ENCODE data around the gene F13B.
"Not testable (repeated sequence)": the region's sequence is repeated elsewhere in the genome, so short reads cannot be mapped to it uniquely, and the experiment has no call there.

The F13B gene

DNA sequence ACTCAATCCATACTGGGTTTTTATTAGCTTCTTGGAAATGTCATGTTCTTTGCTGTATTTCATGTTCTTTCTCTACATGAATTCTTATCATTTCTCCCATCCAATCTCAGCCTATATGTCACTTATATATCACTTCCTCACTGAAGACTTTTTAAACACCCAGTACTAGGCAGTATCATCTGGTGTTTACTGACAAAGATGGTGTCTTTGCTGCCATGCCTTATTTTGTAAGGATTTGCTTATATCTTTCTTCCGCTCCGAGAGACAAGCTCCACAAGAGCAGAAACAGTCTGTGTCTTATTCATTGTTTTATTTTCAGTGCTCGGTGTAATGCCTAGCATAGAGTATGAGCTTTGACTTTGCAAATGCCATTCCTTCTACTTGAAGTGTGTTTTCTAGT, 30.2 kb downstream of the F13B start:
- Histone ChIP-seq H3K4me3 (ENCODE audit: low read depth, low read length) (no peak overlapping the region), H3K4me1 (no peaks in the 10 kb centered on the region), H3K27me3 (no peaks in the 10 kb centered on the region), H3K36me3 (no peaks in the 10 kb centered on the region), H3K9me3 (no peaks in the 10 kb centered on the region)
- no peak for DNase-seq
- TF ChIP-seq, protein P1, sequence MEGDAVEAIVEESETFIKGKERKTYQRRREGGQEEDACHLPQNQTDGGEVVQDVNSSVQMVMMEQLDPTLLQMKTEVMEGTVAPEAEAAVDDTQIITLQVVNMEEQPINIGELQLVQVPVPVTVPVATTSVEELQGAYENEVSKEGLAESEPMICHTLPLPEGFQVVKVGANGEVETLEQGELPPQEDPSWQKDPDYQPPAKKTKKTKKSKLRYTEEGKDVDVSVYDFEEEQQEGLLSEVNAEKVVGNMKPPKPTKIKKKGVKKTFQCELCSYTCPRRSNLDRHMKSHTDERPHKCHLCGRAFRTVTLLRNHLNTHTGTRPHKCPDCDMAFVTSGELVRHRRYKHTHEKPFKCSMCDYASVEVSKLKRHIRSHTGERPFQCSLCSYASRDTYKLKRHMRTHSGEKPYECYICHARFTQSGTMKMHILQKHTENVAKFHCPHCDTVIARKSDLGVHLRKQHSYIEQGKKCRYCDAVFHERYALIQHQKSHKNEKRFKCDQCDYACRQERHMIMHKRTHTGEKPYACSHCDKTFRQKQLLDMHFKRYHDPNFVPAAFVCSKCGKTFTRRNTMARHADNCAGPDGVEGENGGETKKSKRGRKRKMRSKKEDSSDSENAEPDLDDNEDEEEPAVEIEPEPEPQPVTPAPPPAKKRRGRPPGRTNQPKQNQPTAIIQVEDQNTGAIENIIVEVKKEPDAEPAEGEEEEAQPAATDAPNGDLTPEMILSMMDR (IDR thresholded peaks at IDR 0.05; ENCODE audit: low read depth, low read length) = no peak

DNA sequence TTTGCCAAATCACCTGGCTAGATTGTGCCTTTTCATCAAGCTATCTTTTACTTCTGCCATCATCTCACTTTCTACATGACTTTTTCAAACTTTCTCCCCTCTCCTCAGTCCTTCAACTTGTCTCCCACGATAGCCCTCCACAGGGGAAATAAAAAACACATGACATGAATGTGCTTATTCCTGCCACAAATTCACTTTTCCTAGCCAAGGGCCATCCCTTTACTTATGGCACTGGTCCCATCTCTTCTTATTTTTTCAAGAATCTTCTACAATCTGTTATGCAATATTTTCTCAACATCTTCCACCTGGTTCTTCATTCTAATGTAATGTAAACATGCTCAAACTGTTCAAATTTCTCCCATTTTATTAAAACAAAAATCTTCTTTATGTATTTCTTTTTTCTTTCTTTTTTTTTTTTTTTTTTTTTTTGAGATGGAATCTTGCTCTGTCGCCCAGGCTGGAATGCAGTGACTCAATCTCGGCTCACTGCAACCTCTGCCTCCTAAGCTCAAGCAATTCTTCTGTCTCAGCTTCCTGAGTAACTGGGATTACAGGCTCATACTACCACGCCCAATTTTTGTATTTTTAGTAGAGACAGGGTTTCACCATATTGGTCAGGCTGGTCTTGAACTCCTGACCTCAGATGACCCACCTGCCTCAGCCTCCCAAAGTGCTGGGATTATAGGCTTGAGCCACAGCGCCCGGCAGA, 32.3 kb downstream of the F13B start:
- not testable (repeated sequence) for H3K4me1 ChIP-seq; H3K4me3 ChIP-seq (ENCODE audit: low read depth, low read length); H3K27me3 ChIP-seq; H3K36me3 ChIP-seq; H3K9me3 ChIP-seq; DNase-seq

DNA sequence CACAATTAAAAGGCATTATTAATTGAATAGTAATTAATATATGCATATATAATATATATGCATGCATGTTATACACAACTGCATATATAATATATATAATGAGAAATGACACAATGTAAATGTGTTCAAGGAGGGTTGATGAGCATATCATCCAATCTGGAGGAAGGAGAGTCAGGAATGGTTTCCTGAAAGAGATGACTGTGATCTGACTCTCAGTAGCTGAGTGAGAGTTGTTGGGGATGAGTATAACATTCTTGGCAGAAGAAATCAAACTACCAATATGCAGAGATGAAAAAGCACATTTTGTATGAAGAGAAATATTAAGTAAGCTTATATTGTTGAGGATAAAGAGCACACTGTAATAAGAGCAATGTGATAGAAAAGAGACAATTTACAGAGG, 37.3 kb downstream of the F13B start:
- DNase-seq = no peak
- no peaks in the 10 kb centered on the region for H3K4me1 ChIP-seq
- H3K27me3 ChIP-seq = no peaks in the 10 kb centered on the region
- H3K36me3 ChIP-seq = no peaks in the 10 kb centered on the region
- H3K9me3 ChIP-seq = no peaks in the 10 kb centered on the region; the same call in 1 of the 2 replicates
- TF ChIP-seq, protein P1 (IDR thresholded peaks at IDR 0.05; ENCODE audit: low read depth, low read length) = no peak
- H3K4me3 ChIP-seq (ENCODE audit: low read depth, low read length) = no peak overlapping the region

GRCh38 chr1:197027359-197027758, 39.7 kb downstream of the F13B start:
- no peaks in the 10 kb centered on the region for H3K4me1 ChIP-seq
- no peak overlapping the region for H3K4me3 ChIP-seq (ENCODE audit: low read depth, low read length)
- TF ChIP-seq, protein P1 (IDR thresholded peaks at IDR 0.05; ENCODE audit: low read depth, low read length) = no peak
- DNase-seq = no peak
- H3K36me3 ChIP-seq = no peaks in the 10 kb centered on the region
- no peaks in the 10 kb centered on the region; the same call in 1 of the 2 replicates for H3K9me3 ChIP-seq
- H3K27me3 ChIP-seq = no peaks in the 10 kb centered on the region

- Histone ChIP-seq H3K36me3 (no peaks in the 10 kb centered on the region), H3K4me3 (ENCODE audit: low read depth, low read length) (no peak overlapping the region), H3K27me3 (no peaks in the 10 kb centered on the region), H3K9me3 (no peaks in the 10 kb centered on the region; the same call in 1 of the 2 replicates), H3K4me1 (no peaks in the 10 kb centered on the region)
- no peak for DNase-seq
- TF ChIP-seq, protein P1 (IDR thresholded peaks at IDR 0.05; ENCODE audit: low read depth, low read length) = no peak
Measured at GRCh38 chr1:197024460-197024859, 42.6 kb downstream of the F13B start.

GRCh38 chr1:197021716-197022115, 45.3 kb downstream of the F13B start:
- Histone ChIP-seq H3K9me3 (no peaks in the 10 kb centered on the region; the same call in 1 of the 2 replicates), H3K36me3 (no peaks in the 10 kb centered on the region), H3K4me1 (no peaks in the 10 kb centered on the region), H3K27me3 (no peaks in the 10 kb centered on the region), H3K4me3 (ENCODE audit: low read depth, low read length) (no peak overlapping the region)
- DNase-seq = no peak
- TF ChIP-seq, protein P1 (IDR thresholded peaks at IDR 0.05; ENCODE audit: low read depth, low read length) = no peak
